CD4-positive, alpha-beta T cell treated with Interleukin-17A for 1 hour (primary cell): ENCODE results near the gene CALY.

Source experiments
- DNase-seq: peaks from one replicate; pipeline ENCODE4 v3.0.0-alpha.2; 2020

The CALY gene

DNA sequence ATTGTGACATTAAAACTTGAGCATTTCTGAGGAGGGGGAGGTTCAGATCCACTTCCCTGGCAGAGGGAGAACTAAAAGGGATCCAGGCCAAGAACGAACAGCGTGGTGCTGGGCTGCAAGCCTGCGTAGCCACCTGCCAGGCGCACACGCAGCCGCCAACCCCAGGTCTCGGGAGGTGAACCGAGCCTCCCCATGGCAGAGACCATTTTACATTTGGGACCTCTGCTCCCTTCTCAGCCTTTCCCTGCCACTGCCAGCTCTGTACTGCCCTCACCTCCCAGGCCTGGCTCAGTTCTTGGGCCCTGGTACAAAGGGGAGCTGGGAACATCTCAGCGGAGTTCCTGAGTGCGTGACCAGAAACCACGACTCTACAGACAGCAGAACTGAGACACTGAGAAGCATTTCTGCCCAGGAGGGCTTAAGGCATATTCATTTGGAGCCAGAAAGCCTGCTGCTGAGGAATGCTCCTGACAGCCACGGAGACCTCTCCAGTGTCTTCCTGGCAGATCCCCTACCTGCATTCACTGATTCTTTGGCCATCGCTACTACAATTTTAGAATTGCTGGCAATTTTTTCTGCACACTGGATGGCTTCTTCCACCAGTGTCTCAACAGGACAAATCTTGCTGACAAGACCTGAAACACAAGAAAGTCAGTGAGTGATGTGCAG lies 28.9 kb upstream of the CALY start:
- DNase-seq = no peak

DNA sequence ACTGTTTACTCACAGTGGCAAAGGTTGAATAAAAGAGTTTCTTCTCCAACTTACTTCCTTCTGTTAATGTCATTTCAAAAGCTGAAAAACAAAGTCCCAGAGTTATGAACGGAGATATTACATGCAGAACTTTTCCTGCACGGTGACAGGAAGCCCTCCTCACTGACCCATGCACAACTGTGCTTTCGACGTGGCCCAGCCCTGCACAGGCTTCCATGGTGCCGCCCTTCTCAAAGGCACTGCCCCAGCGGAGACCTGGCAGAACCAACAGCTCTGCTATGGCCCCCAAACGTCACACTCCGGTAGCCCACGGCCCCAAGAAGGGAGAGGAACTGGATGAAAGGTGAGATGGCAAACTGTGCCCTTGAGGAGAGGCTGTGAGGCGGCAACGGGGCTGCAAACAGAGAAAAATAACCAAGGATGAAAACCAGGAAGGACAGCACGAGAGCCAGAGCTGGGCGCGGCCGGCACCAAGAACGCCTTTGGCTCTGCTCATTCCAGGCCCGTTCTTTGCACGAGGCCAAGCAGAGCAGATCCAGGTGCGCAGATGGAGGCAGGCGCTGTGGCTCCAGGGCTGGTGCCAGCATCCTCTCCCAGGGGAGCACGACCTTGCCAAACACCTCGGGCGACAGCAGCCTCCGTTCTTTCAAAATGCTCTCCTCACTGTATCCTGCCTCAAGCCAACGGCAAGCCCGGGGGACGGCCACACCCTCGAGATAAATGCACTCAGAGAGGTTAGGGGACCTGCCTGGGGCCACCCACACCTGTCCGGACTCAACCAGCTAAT lies 28.1 kb upstream of the CALY start:
- DNase-seq = no peak

DNA sequence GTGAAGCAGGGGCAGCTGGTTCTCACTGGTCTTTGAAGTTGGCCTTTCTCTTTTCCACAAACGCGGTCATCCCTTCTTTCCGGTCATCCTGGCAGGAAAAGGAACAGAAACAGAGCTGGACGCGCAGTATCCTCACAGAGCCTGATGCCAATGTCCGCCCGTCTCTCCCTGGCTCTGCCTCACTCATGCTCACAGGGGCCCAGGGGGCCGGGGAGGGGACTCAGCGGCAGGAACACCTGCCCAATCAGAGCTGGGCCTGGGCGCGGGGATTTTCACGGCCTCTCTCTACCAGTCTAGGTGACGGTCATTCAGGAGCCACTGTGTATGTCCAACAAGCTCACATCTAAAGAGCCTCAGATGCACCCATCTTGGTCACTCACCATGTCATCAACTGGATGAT lies 26.1 kb upstream of the CALY start:
- DNase-seq = no peak

DNA sequence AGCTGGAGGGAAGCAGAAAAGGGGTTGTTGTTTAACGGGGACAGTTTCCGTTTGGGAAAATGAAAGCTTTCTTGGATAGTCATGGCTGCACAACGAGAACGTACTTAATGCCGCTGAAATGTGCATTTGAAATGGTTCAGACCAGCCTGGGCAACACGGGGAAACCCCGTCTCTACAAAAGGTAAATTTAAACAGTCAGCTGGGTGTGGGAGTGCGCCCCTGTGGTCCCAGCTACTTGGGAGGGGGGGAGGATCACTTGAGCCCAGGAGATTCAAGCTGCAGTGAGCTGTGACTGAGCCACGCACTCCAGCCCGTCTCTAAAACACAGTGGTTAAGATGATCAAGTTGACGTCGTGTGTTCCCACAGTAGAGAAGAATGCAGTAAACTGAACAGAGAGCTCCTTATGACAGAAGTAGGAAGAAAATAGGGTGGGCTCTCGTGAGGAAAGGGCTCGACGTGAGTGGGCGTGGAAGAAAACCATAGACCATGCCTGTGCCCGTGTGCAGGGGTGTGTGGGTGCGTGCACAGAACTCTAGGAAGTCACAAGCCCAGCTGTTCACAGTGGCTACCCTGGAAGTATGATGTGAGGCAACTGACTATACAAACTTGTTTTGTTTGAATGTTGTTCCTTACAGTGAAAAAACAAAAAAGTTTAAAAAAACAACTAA lies 25.2 kb upstream of the CALY start:
- no peak for DNase-seq

DNA sequence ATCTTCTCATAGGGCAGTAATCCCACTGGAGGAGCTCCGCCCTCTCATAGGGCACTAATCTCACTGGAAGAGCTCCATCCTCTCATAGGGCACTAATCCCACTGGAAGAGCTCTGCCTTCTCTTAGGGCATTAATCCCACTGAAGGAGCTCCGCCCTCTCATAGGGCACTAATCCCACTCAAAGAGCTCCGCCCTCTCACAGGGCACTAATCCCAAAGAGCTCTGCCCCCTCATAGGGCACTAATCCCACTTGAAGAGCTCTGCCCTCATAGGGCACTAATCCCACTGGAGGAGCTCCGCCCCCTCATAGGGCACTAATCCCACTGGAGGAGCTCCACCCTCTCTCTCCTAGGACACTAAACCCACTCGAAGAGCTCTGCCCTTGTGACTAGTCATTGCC lies 24.5 kb upstream of the CALY start:
- no peak for DNase-seq

DNA sequence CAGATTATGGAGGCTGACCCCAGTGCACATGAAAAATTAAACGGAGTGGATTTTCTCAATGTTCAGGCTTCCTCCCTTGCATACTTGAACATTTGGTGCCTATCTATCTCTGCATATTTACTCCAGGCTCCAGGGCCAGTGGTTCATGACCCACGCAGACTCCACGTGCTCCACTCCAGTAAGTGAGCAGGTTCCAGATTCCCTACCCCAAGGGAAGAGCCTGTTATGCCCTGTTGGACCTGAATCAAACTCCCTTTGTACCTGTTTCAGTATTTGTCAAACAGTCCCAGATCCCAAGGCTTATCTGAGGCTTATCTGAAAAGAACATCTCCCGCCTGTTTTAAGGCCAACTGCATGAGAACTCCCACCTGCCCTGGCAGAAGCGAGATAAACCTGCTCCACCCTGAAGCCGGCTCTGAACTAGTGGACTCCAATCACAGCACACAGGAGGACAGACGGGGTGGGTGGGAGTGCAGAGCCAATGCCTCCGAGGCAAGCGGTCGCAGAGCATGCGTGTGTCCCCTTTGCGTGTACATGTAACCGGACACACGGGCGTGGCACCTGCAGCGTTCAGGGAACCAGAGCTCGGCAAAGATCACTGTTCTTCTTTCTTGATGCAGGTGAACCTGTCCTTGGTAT lies 23.4 kb upstream of the CALY start:
- DNase-seq = no peak

DNA sequence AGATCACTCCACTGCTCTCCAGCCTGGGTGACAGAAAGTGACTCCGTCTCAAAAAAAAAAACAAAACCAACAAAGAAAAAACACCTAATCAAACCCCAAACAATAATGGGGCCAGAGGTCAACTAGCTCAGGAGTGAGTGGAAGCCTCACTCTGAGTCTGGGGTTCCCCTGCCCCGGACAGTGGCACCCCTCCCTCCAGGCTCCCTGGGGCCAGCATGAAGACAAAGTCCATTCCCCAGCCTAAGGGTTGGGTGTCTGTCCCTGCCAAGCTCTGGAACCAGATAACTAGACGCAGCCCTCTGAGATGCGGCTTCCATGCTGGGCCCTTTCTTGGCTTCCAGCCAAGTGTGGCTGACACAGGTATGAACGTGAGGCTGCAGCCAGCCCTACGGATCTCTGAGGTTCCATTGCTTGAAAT lies 22.9 kb upstream of the CALY start:
- DNase-seq = peak; percentile 37

DNA sequence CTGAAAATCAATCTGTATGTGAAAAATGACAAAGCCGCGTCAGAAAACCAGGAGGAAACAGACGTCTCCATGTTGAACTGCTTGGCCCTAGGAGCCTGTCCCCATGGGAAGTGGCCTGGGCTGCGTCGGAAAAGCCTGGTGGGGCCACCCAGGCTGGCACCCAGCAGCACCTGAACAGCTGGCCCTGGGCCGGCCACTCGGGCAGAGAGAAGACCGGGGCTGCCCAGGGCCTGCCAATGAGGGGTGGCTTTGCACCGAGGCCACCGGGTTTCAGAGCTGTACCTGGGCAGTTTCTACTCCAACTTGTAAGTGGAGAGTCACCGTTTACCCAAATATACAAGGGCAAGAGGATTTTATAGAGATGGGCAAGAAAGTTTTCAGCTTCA lies 22.2 kb upstream of the CALY start:
- no peak for DNase-seq

DNA sequence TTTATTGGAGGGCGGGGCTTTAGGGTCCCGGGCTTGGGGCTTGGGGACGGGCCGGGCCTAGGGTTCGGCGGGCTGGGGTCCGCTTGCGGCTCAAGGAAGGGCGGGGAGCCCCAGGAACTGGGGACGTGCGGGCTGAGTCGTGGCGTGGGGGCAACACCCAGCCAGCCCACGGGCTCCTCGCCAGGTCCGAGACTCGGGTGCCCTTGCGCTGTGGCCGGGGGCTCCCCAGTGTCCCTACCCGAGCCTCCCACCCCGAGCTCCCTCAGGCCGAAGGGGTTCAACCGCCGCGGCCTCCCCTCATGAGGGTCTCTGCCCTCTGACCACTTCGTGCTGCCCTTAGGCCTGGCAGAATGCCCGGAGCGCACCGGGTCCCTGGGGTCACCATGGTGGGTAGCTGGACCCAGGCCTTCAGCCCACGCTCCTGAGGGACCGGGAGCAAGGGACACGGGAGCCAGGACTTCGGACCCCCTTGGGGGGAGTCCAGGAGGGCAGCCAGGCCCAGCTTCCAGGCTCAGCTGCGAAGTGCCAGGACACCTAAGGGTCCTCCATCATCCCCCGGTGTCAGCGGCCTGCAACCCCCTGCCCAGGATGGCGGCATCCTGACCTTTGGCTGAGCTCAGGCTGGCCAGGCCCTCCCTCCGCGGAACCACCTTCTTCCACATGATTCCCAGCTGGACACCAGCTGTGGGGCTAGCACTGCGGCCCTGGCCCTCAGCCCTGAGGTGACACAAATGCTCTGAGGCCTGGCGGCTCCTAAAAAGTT lies 21.6 kb upstream of the CALY start:
- DNase-seq = no peak

DNA sequence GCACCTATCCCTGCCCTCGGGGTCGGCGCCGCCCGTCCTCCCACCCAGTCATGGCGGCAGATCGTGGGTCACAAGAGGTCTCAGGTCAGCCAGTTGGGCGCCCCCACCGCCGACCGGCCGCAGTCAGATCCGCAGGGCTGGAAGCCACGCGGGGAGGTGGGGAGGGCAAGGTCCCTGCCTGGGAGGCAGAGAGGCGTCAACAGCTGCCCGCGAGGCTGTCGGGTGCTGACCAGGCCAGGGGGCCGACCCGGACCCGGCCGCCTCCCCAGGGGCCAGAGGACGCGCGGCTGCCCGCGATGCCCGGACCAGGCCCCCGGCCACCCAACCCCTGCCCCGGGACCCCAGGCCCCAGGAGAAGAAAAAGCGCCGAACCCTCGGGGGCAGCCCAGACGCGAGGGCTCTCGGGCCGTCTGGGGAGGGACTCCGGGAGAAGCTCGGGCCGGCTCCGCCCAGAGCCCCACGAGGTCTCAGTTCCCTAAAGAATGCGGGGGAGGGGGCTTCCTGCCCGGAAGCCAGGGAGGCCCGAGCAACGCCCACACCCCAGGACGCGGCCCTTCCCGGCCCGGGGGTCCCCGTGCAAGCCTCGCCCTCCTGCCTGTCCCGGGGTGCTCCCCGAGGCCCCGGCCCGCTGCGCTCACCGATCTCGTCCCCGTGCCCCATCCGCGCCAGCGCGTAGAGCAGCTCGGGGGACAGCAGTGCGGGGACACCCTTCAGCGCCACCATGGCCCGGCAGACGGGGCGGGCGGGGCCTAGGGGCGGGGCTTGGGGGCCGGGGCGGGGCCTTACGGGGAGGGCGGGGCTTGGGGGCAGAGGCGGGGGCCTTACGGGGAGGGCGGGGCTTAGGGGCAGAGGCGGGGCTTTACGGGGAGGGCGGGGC lies 20.8 kb upstream of the CALY start, which contains the start of gene FUOM:
FUOM (minus strand) TSS at position 735 of the 877 bp plus-strand sequence; CDS start at position 723, 12 bp downstream.
- DNase-seq = peak; percentile 80

DNA sequence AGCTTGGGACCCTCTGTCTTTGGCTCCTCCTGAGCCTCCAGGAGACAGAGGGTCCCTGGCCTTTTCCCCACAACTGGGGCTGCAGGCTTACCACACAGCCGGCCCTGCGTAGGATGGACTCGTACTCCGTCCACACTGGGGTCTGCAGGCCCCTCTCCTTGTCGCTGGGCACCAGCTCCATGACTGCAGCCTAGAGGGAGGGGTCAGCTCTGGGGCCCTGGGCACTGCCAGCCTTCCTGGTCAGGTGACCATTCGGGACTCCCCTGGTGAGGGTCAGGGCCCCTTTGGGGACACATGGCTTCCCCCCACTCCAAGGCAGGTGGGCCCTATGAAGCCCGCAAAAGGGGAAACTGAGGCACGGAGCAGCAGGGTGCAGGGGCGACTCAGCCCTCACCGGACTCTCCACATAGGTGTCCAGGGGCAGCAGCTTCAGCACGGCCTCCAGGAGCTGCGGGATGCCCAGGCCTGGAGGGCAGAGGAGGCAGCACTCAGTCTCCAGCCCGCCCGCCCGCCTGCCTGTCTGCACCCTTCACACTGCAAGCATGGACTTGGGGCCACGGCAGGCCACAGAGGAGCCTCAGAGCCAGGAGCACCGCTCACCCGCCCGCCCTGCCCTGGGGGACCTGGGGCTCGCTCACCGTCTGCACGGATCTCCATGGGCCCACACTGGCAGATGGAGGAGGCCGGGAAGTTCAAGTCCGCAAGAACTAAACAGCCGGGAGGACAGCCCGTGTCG lies 20.0 kb upstream of the CALY start:
- DNase-seq = no peak

DNA sequence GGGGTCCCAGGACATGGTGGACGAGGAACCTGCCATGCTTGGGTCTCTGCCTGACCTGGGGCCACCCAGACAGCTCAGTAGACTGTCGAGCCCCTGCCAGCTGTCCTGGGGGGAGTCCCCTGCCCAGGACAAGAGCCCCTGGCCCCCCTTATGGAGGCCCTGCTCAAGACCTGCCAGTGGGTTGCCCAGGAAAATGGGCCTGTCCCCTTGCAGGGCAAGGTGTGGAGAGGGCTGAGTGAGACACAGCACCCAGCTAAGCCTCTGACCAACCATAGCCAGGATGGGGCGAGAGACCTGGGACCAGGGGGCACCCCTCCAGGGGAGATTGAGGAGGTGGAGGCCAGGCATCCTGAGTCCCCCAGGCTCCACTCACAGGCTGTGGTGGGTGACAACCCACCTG lies 19.3 kb upstream of the CALY start:
- no peak for DNase-seq

DNA sequence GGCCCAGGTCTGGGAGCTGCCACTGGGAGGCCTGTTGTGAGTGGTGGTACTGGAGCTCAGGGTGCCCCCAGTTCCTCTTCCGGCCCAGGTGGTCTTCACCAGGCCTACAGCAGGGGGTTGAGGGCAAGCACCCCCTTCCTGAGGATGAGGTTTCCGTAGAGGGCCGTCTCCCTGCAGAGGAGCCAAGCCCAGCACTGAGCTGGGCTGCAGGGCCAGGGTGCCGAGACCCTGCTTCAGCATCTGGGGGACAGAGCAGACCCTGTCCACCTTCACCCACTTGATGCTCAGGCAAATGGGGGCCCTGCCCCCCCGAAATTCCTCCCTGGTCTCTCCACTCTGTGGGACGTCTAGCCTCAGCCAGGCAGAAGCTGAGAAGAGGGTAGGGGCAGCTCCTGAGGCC lies 18.6 kb upstream of the CALY start:
- no peak for DNase-seq

DNA sequence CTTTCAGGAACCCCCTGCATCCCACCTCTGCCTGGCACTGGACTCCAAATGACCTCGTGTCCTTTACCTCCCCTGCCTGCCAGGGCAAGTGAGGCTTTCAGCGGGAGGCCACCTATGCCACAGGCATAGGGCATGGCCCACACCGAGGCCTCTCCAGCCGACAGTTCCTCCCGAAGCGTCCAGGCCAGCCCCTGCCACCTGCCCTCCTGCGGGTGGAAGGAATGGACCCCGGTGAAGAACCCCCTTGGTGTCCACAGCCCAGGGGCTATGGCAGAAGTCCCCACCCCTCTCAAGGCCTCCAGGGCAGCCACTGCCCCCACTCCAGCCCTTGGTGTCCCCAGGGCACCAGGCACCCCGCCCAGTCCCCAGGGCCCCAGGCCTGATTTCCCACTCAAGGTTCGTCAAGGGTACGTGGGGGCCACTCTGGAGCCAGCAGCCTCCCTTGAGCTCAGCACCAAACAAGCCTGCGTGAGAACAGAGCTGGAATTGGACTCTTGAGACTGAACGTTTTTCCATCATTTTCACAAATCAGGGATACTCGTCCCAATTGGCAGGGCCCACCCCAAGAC lies 18.1 kb upstream of the CALY start:
- DNase-seq = no peak

DNA sequence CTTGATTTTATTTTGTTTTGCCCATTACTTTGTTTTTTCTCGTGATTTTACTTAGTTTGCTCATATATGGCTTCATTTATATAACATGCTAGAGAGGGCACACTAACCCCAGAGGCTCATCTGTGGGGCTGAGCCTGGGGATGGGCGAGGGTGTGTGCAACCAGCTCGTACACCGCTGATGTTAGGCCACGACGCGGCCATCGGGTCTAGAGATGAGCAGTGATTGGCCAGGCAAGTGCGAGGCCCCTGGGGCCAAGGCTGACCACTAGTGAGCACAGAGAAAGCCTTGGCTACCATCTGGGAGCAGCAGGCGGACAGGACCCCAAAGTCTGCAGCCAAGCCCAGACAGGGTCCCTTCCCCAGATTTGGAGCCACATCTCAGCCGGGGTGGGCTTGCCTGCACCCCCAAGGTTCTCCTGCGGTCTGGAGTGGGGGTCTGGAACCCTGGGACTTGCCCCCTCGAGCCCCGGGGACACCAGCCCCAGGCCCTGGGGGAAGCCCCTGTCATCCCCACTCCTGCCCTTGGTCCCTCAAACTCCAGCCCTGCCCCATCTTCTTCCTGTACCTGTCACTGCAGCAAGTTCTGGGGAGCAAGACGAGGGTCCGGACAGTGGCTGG lies 17.4 kb upstream of the CALY start:
- no peak for DNase-seq

DNA sequence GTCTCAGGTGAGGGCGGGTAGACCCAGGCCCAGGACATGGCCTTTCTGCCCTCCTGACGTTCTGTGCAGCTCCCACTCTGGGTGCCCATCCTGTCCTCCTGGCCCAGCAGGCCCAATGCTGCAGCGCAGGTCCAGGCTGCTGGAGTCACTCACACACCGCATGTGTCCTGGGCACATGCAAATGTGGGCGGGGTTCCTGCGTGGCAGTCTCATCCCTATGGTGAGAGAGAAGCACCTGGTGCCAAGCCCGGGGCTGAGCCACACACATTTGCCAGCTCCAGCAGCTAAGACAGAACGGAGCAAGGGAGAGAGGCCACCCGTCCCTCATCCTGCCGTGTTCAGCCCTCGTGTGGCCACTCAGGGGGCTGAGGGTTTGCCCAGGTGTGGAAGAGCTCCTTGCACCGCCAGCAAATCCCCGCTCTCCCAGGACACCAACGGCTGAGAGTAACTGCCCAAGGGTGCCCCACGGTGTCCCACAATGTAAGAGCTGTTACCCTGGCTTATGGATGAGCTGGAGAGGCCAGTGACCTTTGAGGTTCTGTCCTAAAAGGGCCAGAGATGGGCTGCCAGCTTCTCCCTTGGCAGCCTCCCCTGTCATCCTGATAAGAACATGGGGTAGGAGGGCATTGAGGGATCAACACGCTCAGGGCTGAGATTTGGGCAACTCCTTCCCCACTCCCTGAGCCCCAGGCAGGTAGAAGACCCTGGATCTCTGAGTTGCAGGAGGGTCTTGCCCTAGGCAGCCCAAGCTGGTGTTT lies 16.7 kb upstream of the CALY start:
- no peak for DNase-seq

DNA sequence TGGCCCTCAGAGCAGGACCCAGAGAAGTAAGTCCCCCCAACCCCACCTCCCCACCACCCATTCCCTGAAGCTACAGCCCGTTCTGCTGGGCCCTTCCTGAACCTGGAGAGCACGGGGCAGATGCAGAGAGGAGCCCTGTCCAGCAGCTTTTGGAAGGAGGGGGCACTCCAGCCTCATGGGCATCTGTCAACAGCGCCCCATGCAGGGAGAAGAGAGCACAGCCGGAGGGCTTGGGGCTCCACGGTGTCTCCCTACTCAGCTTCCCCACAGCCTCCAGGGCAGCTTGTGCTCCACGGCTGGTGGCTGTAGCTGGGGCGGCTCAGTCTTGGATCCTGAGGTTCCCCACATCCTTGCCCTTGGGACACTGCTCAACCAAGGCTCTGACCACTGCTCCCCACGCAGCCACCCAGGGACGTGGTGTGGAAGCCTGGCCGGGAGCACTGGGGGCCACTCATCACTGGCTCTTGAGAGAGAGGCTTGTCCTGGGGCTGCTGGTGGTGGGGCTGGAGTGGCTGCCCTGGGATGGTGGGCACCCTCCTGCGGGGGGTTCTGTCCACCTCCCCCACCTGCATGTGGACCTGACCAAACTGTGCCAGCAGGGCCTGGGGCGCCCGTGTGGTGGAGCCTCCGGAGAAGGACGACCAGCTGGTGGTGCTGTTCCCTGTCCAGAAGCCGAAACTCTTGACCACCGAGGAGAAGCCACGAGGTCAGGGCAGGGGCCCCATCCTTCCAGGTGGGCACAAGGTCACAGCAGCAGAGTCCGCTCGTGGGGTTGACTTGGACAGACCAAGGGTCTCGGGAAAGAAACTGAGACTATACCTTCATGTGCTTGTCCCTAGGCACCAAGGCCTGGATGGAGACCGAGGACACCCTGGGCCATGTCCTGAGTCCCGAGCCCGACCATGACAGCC lies 15.0 kb upstream of the CALY start:
- DNase-seq = no peak

DNA sequence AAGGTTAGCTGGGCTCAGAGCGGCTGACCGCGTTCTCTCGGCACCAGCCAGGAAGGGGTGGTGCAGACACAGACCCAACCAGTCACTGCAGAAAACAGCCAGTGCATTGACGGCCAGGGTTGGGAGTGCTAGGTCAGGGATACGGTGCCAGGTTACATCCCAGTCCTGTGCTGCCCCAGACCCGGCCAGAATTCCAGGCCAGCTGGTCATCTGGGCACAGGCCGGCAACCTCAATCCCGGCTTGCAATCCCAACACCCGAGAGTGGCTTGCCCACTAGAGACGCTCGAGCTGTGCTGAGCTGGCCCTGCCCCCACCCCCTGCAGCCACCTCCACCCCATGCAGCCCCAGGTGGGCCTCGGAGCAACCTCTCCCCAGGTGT lies 14.2 kb upstream of the CALY start:
- DNase-seq = no peak
